Neural progenitor cell (in vitro differentiated cells): Measurements from ENCODE around the gene PPP1R16B. TPM values are rescaled to one million over a fixed set of nuclear protein-coding genes. Genes with fewer than 3 reads are reported as not detected.

Experiments
- DNase-seq: peaks from one replicate; pipeline ENCODE4 v3.0.0-alpha.2; 2016; ENCODE audit warnings: low spot score
- H2AFZ ChIP-seq: fragments of 200-600 bp; sonication (generic); replicated peaks from 2 replicates; pipeline ENCODE4 v1.6.1; 2016; ENCODE audit warnings: antibody characterized with exemption
- H3F3A ChIP-seq: fragments of 200-600 bp; sonication (generic); 2 replicates; pipeline ENCODE4 v1.6.1; 2016; ENCODE audit warnings: antibody characterized with exemption, low read depth
- H3K27ac ChIP-seq: fragments of 200-600 bp; sonication (generic); 2 replicates; pipeline ENCODE4 v1.5.1; 2016; ENCODE audit warnings: mild to moderate bottlenecking
- H3K27me3 ChIP-seq: fragments of 200-600 bp; sonication (generic); 2 replicates; pipeline ENCODE4 v1.6.1; 2016; ENCODE audit warnings: mild to moderate bottlenecking, moderate library complexity
- H3K36me3 ChIP-seq: fragments of 200-600 bp; sonication (generic); 2 replicates; pipeline ENCODE4 v1.5.1; 2016
- H3K4me1 ChIP-seq: fragments of 200-600 bp; sonication (generic); 2 replicates; pipeline ENCODE4 v1.6.1; 2016; ENCODE audit warnings: mixed run types
- H3K4me2 ChIP-seq: fragments of 200-600 bp; sonication (generic); 2 replicates; pipeline ENCODE4 v1.6.1; 2016
- H3K4me3 ChIP-seq: fragments of 200-600 bp; sonication (generic); 2 replicates; pipeline ENCODE4 v1.5.1; 2016
- H3K79me2 ChIP-seq: fragments of 200-600 bp; sonication (generic); 2 replicates; pipeline ENCODE4 v1.6.1; 2016; ENCODE audit warnings: low read depth
- H3K9ac ChIP-seq: fragments of 200-600 bp; sonication (generic); 2 replicates; pipeline ENCODE4 v1.6.1; 2016
- H3K9me3 ChIP-seq: fragments of 200-600 bp; sonication (generic); 2 replicates; pipeline ENCODE4 v1.5.1; 2016; ENCODE audit warnings: low read depth
- H4K20me1 ChIP-seq: fragments of 200-600 bp; sonication (generic); 2 replicates; pipeline ENCODE4 v1.6.1; 2016; ENCODE audit warnings: low read depth
- H3K27ac Mint-ChIP-seq: 3 replicates; pipeline ENCODE4 v1.8.0; 2021; ENCODE audit warnings: mixed read lengths
- H3K27me3 Mint-ChIP-seq: 2 replicates; pipeline ENCODE4 v1.8.0; 2022; ENCODE audit warnings: low read depth, mild to moderate bottlenecking, inconsistent platforms, moderate library complexity, mixed read lengths; ENCODE audit not compliant: insufficient read depth
- H3K36me3 Mint-ChIP-seq: 3 replicates; pipeline ENCODE4 v1.8.0; 2021; ENCODE audit warnings: mixed read lengths
- H3K4me1 Mint-ChIP-seq: 3 replicates; pipeline ENCODE4 v1.8.0; 2021; ENCODE audit warnings: mixed read lengths
- H3K4me3 Mint-ChIP-seq: 3 replicates; pipeline ENCODE4 v1.8.0; 2021; ENCODE audit warnings: mild to moderate bottlenecking, moderate library complexity, mixed read lengths
- H3K9me3 Mint-ChIP-seq: 3 replicates; pipeline ENCODE4 v1.8.0; 2020; ENCODE audit warnings: mixed read lengths
- EZH2 ChIP-seq: fragments of 200-600 bp; sonication (generic); IDR thresholded peaks from 2 replicates; pipeline ENCODE4 v1.6.1; 2017; ENCODE audit warnings: antibody characterized with exemption, mild to moderate bottlenecking, moderate library complexity
- EZH2phosphoT487 ChIP-seq: fragments of 200-600 bp; sonication (generic); IDR thresholded peaks from 2 replicates; pipeline ENCODE4 v1.6.1; 2017; ENCODE audit warnings: antibody characterized with exemption
- total RNA-seq: library from RNA; depleted of rRNA; stranded (reverse); fragments of >200 nt; gene quantifications from 2 replicates; pipeline ENCODE4 v1.2.3, GENCODE V29; 2015; ENCODE audit warnings: low replicate concordance
- TF ChIP-seq, protein P1 (sequence below): fragments of 200-600 bp; sonication (generic); IDR thresholded peaks from 2 replicates; pipeline ENCODE4 v1.5.1; 2017; ENCODE audit warnings: antibody characterized with exemption, mild to moderate bottlenecking

Gene PPP1R16B
- total RNA-seq, 1 donor from 2014 or later = 0.95 TPM

DNA sequence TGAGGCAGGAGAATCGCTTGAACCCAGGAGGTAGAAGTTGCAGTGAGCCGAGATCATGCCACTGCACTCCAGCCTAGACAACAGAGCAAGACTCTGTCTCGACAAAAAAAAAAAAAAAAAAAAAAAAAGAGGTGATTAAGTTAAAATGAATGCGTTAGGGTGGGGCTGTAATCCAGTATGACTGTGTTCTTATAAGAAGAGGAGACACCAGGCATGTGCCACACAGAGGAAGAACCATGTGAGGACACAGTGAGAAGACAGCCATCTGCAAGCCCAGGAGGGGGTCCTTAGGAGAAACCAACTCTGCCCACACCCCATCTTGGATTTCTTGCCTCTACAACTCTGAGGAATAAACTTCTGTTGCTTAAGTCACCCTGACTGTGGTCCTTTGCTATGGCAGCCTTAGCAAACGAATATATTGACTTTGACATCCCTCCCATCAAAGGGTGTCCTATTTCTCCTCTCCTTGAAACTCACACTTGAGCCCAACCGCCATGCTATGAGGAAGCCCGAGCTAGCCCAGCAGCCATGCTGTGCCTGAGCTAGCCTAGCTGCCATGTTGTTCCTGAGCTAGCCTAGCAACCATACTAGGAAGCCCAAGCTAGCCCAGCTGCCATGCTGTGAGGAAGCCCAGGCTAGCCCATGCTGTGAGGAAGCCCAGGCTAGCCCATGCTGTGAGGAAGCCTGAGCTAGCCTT is 15.8 kb upstream of the PPP1R16B start:
- Mint-ChIP-seq H3K36me3 (no peaks in the 10 kb centered on the region), H3K4me1 (no peaks in the 10 kb centered on the region), H3K9me3 (no peaks in the 10 kb centered on the region), H3K4me3 (no peak overlapping the region), H3K27ac (no peak overlapping the region), H3K27me3 (peaks cover 2% of the 10 kb centered on the region)
- no peak for DNase-seq
- H2AFZ ChIP-seq = no peak overlapping the region
- H4K20me1 ChIP-seq = no peaks in the 10 kb centered on the region
- H3K79me2 ChIP-seq = no peaks in the 10 kb centered on the region
- no peaks in the 10 kb centered on the region for H3K4me1 ChIP-seq
- H3K9me3 ChIP-seq = no peaks in the 10 kb centered on the region
- no peaks in the 10 kb centered on the region for H3K36me3 ChIP-seq
- H3K27ac ChIP-seq = no peak overlapping the region
- H3K4me3 ChIP-seq = no peak overlapping the region
- H3F3A ChIP-seq = no peaks in the 10 kb centered on the region
- TF ChIP-seq EZH2 (no peak), EZH2phosphoT487 (no peak)
- TF ChIP-seq, protein P1, sequence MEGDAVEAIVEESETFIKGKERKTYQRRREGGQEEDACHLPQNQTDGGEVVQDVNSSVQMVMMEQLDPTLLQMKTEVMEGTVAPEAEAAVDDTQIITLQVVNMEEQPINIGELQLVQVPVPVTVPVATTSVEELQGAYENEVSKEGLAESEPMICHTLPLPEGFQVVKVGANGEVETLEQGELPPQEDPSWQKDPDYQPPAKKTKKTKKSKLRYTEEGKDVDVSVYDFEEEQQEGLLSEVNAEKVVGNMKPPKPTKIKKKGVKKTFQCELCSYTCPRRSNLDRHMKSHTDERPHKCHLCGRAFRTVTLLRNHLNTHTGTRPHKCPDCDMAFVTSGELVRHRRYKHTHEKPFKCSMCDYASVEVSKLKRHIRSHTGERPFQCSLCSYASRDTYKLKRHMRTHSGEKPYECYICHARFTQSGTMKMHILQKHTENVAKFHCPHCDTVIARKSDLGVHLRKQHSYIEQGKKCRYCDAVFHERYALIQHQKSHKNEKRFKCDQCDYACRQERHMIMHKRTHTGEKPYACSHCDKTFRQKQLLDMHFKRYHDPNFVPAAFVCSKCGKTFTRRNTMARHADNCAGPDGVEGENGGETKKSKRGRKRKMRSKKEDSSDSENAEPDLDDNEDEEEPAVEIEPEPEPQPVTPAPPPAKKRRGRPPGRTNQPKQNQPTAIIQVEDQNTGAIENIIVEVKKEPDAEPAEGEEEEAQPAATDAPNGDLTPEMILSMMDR = no peak
- H3K27me3 ChIP-seq = no peaks in the 10 kb centered on the region
- H3K9ac ChIP-seq = no peak overlapping the region
- no peak overlapping the region for H3K4me2 ChIP-seq

DNA sequence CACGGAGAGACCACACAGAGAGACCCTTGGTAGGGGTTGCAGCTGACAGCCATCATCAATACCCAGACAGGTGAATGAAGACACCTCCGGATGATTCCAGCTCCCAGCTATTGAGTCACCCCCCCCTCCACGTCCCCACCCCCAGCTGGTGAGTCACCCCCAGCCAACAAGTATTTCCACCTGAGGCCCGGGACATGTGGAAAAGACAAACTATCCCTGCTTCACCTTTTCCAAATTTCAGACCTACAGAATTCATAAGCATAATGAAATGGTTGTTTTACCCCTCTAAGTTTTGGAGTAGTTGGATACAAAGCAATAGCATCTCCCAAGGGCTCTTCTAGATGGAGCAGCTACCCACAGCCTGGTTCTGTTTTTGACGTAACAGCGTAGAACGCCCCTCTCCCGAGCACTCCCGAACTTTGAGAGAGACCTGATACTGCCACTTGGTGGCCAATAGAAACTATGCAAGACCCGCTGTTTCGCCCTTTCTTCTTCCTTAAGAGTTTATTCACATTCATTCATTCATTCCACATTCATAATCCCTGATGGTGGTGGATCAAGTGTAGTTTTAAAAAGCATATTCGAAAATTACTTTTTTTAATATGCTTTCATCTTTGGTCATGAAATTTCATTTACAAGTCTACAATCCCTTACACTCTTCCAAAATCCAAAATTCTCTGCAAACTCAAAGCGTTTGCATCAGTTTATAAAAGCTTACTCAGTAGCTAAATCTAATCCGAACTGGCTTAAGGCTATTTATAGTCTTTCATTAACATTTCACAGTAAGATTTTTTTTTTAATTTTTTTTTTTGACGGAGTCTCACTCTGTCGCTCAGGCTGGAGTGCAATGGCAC is 15.1 kb upstream of the PPP1R16B start:
- Histone ChIP-seq H3F3A (no peaks in the 10 kb centered on the region), H3K9me3 (no peaks in the 10 kb centered on the region), H3K79me2 (no peaks in the 10 kb centered on the region), H2AFZ (no peak overlapping the region), H3K36me3 (no peaks in the 10 kb centered on the region), H3K4me1 (no peaks in the 10 kb centered on the region), H3K27ac (no peak overlapping the region), H3K4me2 (no peak overlapping the region), H3K9ac (no peak overlapping the region), H3K4me3 (no peak overlapping the region), H3K27me3 (no peaks in the 10 kb centered on the region), H4K20me1 (no peaks in the 10 kb centered on the region)
- peaks cover 5% of the 10 kb centered on the region for H3K27me3 Mint-ChIP-seq
- H3K36me3 Mint-ChIP-seq = no peaks in the 10 kb centered on the region
- no peaks in the 10 kb centered on the region for H3K9me3 Mint-ChIP-seq
- H3K4me1 Mint-ChIP-seq = no peaks in the 10 kb centered on the region
- H3K27ac Mint-ChIP-seq = no peak overlapping the region
- DNase-seq = peak; percentile 79
- H3K4me3 Mint-ChIP-seq = no peak overlapping the region
- TF ChIP-seq, protein P1 = peak; percentile 77
- TF ChIP-seq EZH2phosphoT487 (no peak), EZH2 (no peak)

DNA sequence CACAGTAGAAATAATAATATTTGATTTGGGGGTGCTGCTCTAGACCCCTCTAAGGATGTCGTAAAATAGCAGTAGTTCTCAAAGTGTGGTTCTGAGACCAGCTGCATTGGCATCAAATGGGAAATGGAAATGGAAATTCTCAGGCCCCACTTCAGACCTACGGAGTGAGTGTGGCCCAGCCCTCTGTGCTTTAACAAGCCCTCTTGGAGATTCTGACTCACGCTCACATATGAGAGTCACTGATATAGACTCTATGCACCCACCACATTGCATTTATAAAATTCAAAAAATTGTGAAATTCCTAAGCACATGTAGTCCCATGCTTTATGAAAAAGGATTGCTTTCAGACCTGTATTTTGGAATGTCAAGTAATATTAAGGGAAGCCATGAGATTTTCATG is 14.2 kb upstream of the PPP1R16B start:
- Mint-ChIP-seq H3K27me3 (peaks cover 5% of the 10 kb centered on the region), H3K27ac (no peak overlapping the region), H3K4me1 (no peaks in the 10 kb centered on the region), H3K4me3 (no peak overlapping the region), H3K36me3 (no peaks in the 10 kb centered on the region), H3K9me3 (no peaks in the 10 kb centered on the region)
- no peak overlapping the region for H2AFZ ChIP-seq
- no peaks in the 10 kb centered on the region for H3K9me3 ChIP-seq
- no peak overlapping the region for H3K4me2 ChIP-seq
- H4K20me1 ChIP-seq = no peaks in the 10 kb centered on the region
- no peak overlapping the region for H3K9ac ChIP-seq
- H3K36me3 ChIP-seq = no peaks in the 10 kb centered on the region
- H3K4me3 ChIP-seq = no peak overlapping the region
- H3K4me1 ChIP-seq = no peaks in the 10 kb centered on the region
- DNase-seq = no peak
- H3F3A ChIP-seq = no peaks in the 10 kb centered on the region
- no peaks in the 10 kb centered on the region for H3K27me3 ChIP-seq
- TF ChIP-seq EZH2phosphoT487 (no peak), EZH2 (no peak)
- TF ChIP-seq, protein P1 = no peak
- no peaks in the 10 kb centered on the region for H3K79me2 ChIP-seq
- no peak overlapping the region for H3K27ac ChIP-seq
